Body of pancreas (tissue), 4 donors: Measurements from ENCODE around the gene FAM72C. TPM values are rescaled to one million over a fixed set of nuclear protein-coding genes. Genes with fewer than 3 reads are reported as not detected.
A peak's percentile ranks its signal among the peaks of the same experiment; 100 is the strongest.
"Not testable (repeated sequence)": the region's sequence is repeated elsewhere in the genome, so short reads cannot be mapped to it uniquely, and the experiment has no call there.

Experiments used
- ATAC-seq: fragments of 150-250 bp; one replicate; pipeline ENCODE4 v1.9.1; 2016
- DNase-seq, 4 donors: peaks; one replicate each; pipeline ENCODE4 v3.0.0-alpha.2; 2019
- H3K27ac ChIP-seq, 4 donors: fragments of 200-600 bp; sonication (generic); 1 replicate in 3 of 4; 2 replicates in 1 of 4; pipeline versions ENCODE4 v1.5.1 to v1.6.1; 2016 to 2019; ENCODE audit warnings: mild to moderate bottlenecking in 1 of 4, mixed read lengths in 1 of 4, moderate library complexity in 1 of 4
- H3K27me3 ChIP-seq, 2 donors: fragments of 200-600 bp; sonication (generic); one replicate each; pipeline ENCODE4 v1.6.0; 2016; ENCODE audit warnings: mild to moderate bottlenecking in 1 of 2
- H3K36me3 ChIP-seq, 2 donors: fragments of 200-600 bp; sonication (generic); replicated peaks in 1 of 2; 2 replicates each; pipeline ENCODE4 v1.5.1; 2016; ENCODE audit warnings: low read depth in 2 of 2; ENCODE audit not compliant: insufficient read depth in 1 of 2
- H3K4me1 ChIP-seq: fragments of 200-600 bp; sonication (generic); one replicate; pipeline ENCODE4 v1.6.0; 2016
- H3K4me3 ChIP-seq, 2 donors: fragments of 200-600 bp; sonication (generic); 1 replicate in 1 of 2; 2 replicates in 1 of 2; pipeline ENCODE4 v1.5.1; 2016 to 2019
- H3K9me3 ChIP-seq, 3 donors: fragments of 200-600 bp; sonication (generic); 1 replicate in 2 of 3; 2 replicates in 1 of 3; pipeline ENCODE4 v1.5.1; 2016
- WGBS, 2 donors: methylation state at CpG; one replicate each; pipeline ENCODE4 v1.1.5; 2017; 5-methylcytosine and 5-hydroxymethylcytosine counted together
- intact Hi-C: fragments of 100-400 bp; cut with DNase I; formaldehyde crosslinking; loops from one replicate; pipeline ENCODE4 v1.15.1; 2023
- small RNA-seq: library from RNA; depleted of rRNA; stranded (forward); fragments of <200 nt; gene quantifications from one replicate; pipeline ENCODE3, GENCODE V24; 2016
- total RNA-seq, 2 donors: library from RNA; depleted of rRNA; stranded (reverse); fragments of >200 nt; gene quantifications; one replicate each; pipeline ENCODE4 v1.1.0, GENCODE V29; 2016
- TF ChIP-seq, protein P1 (sequence below), 7 experiments: fragments of 450-650 bp in 4 of 7; fragments of 200-600 bp in 3 of 7; sonication (generic) in 3 of 7; IDR thresholded peaks; one replicate each; pipeline ENCODE4 v1.5.1; 2016 to 2019; ENCODE audit warnings: antibody characterized with exemption in 7 of 7

The FAM72C gene
- total RNA-seq, 2 donors from 2014 or later: 0.52 TPM; not detected in 1

DNA sequence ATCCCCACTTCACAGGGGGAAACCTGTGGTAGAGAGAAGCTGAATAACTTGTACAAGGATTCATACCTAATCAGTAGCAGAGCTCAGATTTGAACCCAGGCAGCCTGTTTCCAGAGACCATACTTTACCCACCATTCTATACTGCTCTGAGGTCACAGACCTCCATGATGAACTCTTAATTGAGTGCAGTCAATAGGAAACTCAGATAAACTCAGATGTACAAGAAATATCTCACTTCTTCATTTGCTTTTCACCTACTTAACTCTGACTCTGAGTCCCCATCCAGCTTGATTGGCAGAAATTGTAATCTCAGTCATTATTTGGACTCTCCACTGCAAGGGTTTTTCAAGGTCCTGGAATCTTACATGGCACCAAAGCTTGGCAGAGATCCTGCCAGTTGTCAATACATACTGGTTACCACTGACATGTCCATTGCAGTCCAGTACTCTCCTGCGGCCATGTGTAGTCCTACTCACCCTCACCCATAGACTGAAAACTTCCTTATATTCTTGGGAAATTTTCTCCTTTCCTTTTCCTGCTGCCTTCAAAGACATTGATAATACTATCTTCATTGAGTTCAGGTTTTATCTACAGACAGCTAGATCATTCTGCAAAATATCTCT, 29.4 kb downstream of the FAM72C start:
- H3K27me3 ChIP-seq, H3K9me3 ChIP-seq, H3K27ac ChIP-seq, H3K36me3 ChIP-seq, H3K4me3 ChIP-seq, intact Hi-C loops, H3K4me1 ChIP-seq, DNase-seq, ATAC-seq: not testable (repeated sequence)
- WGBS, 2 donors: no CpG with 5 or more reads among the region's 1 CpG

DNA sequence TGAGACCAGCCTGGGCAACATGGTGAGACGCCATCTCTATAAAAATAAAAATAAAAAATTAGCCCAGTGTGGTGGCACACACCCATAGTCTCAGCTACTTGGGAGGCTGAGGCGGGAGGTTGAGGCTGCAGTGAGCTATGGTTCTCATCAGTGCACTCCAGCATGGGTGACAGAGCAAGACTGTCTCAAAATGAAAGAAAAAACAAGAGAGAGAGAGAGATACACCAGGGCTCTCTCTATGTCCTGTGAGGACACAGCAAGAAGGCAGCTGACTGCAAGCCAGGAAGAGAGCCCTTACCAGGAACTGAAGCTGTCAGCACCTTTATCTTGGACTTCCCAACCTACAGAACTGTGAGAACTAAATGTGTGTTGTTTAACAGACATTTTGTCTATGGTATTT, 32.1 kb downstream of the FAM72C start:
- intact Hi-C loops, ATAC-seq, H3K27ac ChIP-seq, DNase-seq, H3K36me3 ChIP-seq, H3K4me1 ChIP-seq, H3K27me3 ChIP-seq, H3K4me3 ChIP-seq, H3K9me3 ChIP-seq: not testable (repeated sequence)
- no CpG with 5 or more reads among the region's 2 CpGs for WGBS, 2 donors

DNA sequence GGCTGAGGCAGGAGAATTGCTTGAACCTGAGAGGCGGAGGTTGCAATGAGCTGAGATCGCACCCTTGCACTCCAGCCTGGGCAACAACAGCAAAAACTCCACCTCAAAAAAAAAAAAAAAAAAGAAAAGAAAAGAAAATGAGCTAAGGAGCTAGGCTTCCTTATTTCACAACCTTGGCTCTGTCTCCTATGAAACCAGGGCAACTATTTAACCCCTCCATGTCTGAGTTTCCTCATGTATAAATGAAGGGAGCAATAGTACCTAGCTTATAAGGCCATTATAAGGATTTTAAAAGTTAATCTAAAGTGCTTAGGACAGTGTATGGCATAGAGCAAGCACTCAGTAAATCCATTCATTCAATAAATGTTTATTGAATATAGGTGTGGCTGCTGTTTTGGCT, 32.9 kb downstream of the FAM72C start:
- H3K4me3 ChIP-seq, H3K4me1 ChIP-seq, H3K27ac ChIP-seq, ATAC-seq, H3K27me3 ChIP-seq, DNase-seq, intact Hi-C loops, H3K9me3 ChIP-seq, H3K36me3 ChIP-seq: not testable (repeated sequence)
- whole genome bisulfite sequencing, 2 donors: no CpG with 5 or more reads among the region's 2 CpGs

DNA sequence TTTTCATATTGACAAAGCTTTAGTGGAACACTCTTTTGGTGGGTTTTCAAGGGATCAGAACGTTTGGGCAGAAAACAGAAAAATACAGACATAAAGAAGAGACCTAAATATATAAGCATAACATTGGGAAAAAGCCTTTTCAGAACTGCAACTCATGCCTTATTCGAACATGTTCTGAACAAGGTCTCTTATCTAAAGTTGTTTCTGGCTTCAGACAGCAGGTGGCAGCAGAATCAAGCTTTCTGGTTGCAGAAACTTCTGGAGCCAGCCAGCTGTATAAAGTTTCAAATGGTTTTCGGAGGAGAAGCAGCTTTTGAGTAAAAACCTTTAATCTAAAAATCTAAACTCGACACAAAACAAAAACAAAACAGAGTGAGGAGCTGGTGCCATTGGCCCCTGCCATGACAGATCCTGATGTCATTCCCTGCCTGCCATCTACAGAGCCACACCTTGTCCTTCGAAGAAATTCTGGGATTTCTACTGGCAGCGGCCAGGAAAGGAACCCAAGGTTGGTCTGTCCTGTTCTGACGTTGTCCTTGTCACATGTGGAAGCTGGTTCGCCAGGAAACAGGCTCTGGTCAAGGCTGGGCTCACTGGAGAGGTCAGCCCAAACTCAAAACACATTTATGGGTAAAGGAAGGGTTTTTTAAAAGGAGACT, 35.2 kb downstream of the FAM72C start:
- H3K9me3 ChIP-seq, H3K27ac ChIP-seq, H3K27me3 ChIP-seq, intact Hi-C loops, H3K4me1 ChIP-seq, H3K4me3 ChIP-seq, H3K36me3 ChIP-seq: not testable (repeated sequence)
- ATAC-seq (peak; percentile 75), DNase-seq (peak; percentile 55 to 67 (median 60))
- 0% methylated on average over 2 of the region's 8 CpGs for WGBS, 2 donors
- TF ChIP-seq, protein P1, sequence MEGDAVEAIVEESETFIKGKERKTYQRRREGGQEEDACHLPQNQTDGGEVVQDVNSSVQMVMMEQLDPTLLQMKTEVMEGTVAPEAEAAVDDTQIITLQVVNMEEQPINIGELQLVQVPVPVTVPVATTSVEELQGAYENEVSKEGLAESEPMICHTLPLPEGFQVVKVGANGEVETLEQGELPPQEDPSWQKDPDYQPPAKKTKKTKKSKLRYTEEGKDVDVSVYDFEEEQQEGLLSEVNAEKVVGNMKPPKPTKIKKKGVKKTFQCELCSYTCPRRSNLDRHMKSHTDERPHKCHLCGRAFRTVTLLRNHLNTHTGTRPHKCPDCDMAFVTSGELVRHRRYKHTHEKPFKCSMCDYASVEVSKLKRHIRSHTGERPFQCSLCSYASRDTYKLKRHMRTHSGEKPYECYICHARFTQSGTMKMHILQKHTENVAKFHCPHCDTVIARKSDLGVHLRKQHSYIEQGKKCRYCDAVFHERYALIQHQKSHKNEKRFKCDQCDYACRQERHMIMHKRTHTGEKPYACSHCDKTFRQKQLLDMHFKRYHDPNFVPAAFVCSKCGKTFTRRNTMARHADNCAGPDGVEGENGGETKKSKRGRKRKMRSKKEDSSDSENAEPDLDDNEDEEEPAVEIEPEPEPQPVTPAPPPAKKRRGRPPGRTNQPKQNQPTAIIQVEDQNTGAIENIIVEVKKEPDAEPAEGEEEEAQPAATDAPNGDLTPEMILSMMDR (IDR thresholded peaks at IDR 0.05): peak in 1 of 7 experiments; percentile 20

DNA sequence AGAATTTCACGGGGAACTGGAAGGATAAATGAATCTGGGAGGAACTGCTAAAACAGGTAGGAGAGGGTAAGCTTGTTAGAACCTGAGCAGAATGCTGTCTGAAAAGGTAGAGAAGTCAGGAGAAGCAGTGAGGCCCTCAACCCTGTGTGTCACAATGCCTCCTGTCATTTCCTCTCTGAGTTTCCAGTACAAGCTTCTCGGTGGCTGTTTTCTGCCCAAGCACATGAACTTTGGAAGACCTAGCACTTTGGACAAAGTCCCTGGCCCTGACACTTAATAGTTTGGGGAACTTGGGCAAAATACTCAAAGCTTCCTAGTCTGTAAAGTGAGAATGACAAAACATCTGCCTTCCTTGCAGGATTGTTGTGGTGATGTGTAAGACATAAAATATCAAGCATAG, 52.7 kb downstream of the FAM72C start:
- not testable (repeated sequence) for ATAC-seq
- WGBS, 2 donors: no CpG with 5 or more reads among the region's 2 CpGs

DNA sequence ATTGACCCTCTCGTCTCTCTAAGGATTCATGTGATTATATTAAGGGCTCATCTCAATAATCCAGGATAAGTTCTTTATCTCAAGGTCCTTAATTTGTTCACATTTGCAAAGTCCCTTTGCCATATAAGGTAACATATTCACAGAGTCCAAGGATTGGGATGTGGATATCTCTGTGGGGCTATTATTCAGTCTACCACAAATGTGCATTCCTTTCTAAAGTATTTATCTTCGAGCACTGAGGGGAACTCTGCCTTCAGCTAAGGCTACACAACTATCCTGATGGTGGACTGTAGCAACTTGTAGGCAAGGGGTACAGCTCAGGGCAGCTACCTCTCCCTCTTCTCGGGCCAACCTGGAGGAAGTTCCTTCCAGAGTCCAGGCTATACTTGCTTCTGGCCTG, 53.2 kb downstream of the FAM72C start:
- ATAC-seq, H3K27ac ChIP-seq, H3K9me3 ChIP-seq, H3K27me3 ChIP-seq, H3K36me3 ChIP-seq, H3K4me1 ChIP-seq, DNase-seq, intact Hi-C loops, H3K4me3 ChIP-seq: not testable (repeated sequence)
- no CpG with 5 or more reads among the region's 3 CpGs for WGBS, 2 donors

More for the DNA sequence above, 52.7 kb downstream of the FAM72C start:
- H3K27ac ChIP-seq, H3K4me3 ChIP-seq, intact Hi-C loops, H3K27me3 ChIP-seq, DNase-seq, H3K9me3 ChIP-seq, H3K4me1 ChIP-seq, H3K36me3 ChIP-seq: not testable (repeated sequence)

DNA sequence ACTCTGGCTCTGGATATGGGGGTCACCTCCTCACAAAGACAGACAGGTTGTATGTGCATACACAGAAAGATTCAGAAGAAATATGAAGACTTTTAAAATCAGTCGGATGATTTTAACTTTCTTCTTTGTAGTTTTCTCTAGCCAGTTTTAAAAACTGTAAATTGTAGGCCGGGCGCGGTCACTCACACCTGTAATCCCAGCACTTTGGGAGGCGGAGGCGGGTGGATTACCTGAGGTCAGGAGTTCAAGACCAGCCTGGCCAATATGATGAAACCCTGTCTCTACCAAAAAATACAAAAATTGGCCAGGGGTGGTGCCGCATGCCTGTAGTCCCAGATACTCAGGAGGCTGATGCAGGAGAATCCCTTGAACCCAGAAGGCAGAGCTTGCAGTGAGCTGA, 58.1 kb downstream of the FAM72C start:
- DNase-seq, H3K4me3 ChIP-seq, intact Hi-C loops, ATAC-seq, H3K9me3 ChIP-seq, H3K27me3 ChIP-seq, H3K27ac ChIP-seq, H3K36me3 ChIP-seq, H3K4me1 ChIP-seq: not testable (repeated sequence)
- WGBS, 2 donors: 80 to 96% methylated on average over 1 to 7 of the region's 7 CpGs

Small RNAs within 50 kb of the gene (small RNA-seq; reads per million reads assigned to genes)
- not detected for gene HIST2H3PS2
